GM23338 (cell line): ENCODE data around the gene COA1. TPM values are rescaled to one million over a fixed set of nuclear protein-coding genes. Genes with fewer than 3 reads are reported as not detected.

ENCODE experiments used
- ATAC-seq: fragments of 200-7000 bp; cut with Tn5 transposase; 3 replicates; pipeline ENCODE4 v1.9.1; 2020
- DNase-seq: peaks from one replicate; pipeline ENCODE4 v3.0.0-alpha.2; 2015; ENCODE audit warnings: low spot score
- H2AFZ ChIP-seq: fragments of 200-600 bp; sonication (generic); 2 replicates; pipeline ENCODE4 v1.8.0; 2016; ENCODE audit warnings: antibody characterized with exemption, mild to moderate bottlenecking, moderate library complexity
- H3F3A ChIP-seq: fragments of 200-600 bp; sonication (generic); replicated peaks from 2 replicates; pipeline ENCODE4 v1.8.0; 2017; ENCODE audit warnings: antibody characterized with exemption, mixed run types, low read depth
- H3K27ac ChIP-seq: fragments of 200-600 bp; sonication (generic); 2 replicates; pipeline ENCODE4 v1.6.1; 2016; ENCODE audit warnings: low read depth
- H3K27me3 ChIP-seq: fragments of 200-600 bp; sonication (generic); 2 replicates; pipeline ENCODE4 v1.8.0; 2016; ENCODE audit warnings: mild to moderate bottlenecking, mixed run types, moderate library complexity; ENCODE audit not compliant: insufficient read depth
- H3K36me3 ChIP-seq: fragments of 200-600 bp; sonication (generic); 2 replicates; pipeline ENCODE4 v1.8.0; 2016; ENCODE audit warnings: mild to moderate bottlenecking; ENCODE audit not compliant: insufficient read depth
- H3K4me1 ChIP-seq: fragments of 200-600 bp; sonication (generic); 2 replicates; pipeline ENCODE4 v1.8.0; 2016; ENCODE audit warnings: mild to moderate bottlenecking, moderate library complexity; ENCODE audit not compliant: insufficient read depth
- H3K4me2 ChIP-seq: fragments of 200-600 bp; sonication (generic); 2 replicates; pipeline ENCODE4 v1.7.1; 2017; ENCODE audit warnings: mixed run types
- H3K4me3 ChIP-seq: fragments of 200-600 bp; sonication (generic); 2 replicates; pipeline ENCODE4 v1.6.1; 2016; ENCODE audit warnings: mixed run types
- H3K79me2 ChIP-seq: fragments of 200-600 bp; sonication (generic); replicated peaks from 2 replicates; pipeline ENCODE4 v1.8.0; 2017; ENCODE audit warnings: mild to moderate bottlenecking; ENCODE audit not compliant: insufficient read depth
- H3K9me2 ChIP-seq: fragments of 200-600 bp; sonication (generic); 2 replicates; pipeline ENCODE4 v1.8.0; 2017; ENCODE audit not compliant: insufficient read depth
- H4K20me1 ChIP-seq: fragments of 200-600 bp; sonication (generic); replicated peaks from 2 replicates; pipeline ENCODE4 v1.8.0; 2017; ENCODE audit warnings: mild to moderate bottlenecking; ENCODE audit not compliant: insufficient read depth
- H3K27ac Mint-ChIP-seq: 2 replicates; pipeline ENCODE4 v1.8.0; 2020; ENCODE audit warnings: inconsistent platforms, mild to moderate bottlenecking, moderate library complexity, mixed read lengths
- H3K27me3 Mint-ChIP-seq: 3 replicates; pipeline ENCODE4 v1.8.0; 2022; ENCODE audit warnings: low read depth, mild to moderate bottlenecking, moderate library complexity, mixed read lengths, inconsistent platforms; ENCODE audit not compliant: insufficient read depth, poor library complexity
- H3K36me3 Mint-ChIP-seq: 3 replicates; pipeline ENCODE4 v1.8.0; 2021; ENCODE audit warnings: low read depth, mild to moderate bottlenecking, inconsistent platforms, moderate library complexity, mixed read lengths
- H3K4me1 Mint-ChIP-seq: 3 replicates; pipeline ENCODE4 v1.8.0; 2020; ENCODE audit warnings: mild to moderate bottlenecking, inconsistent platforms, mixed read lengths
- H3K4me3 Mint-ChIP-seq: 3 replicates; pipeline ENCODE4 v1.8.0; 2021; ENCODE audit warnings: moderate library complexity, mild to moderate bottlenecking, inconsistent platforms, mixed read lengths
- H3K9me3 Mint-ChIP-seq: 3 replicates; pipeline ENCODE4 v1.8.0; 2020; ENCODE audit warnings: moderate library complexity, mild to moderate bottlenecking, inconsistent platforms, mixed read lengths
- JUNB ChIP-seq: IDR thresholded peaks from one replicate; pipeline ENCODE4 v1.6.1; 2016; ENCODE audit warnings: antibody characterized with exemption; ENCODE audit not compliant: unreplicated experiment
- NANOG ChIP-seq: IDR thresholded peaks from 2 replicates; pipeline ENCODE4 v1.6.1; 2016; ENCODE audit warnings: antibody characterized with exemption, borderline replicate concordance
- POLR2AphosphoS5 ChIP-seq: IDR thresholded peaks from 2 replicates; pipeline ENCODE4 v1.6.1; 2016; ENCODE audit warnings: antibody characterized with exemption, low read depth
- REST ChIP-seq: IDR thresholded peaks from one replicate; pipeline ENCODE4 v1.6.1; 2018; ENCODE audit warnings: antibody characterized with exemption; ENCODE audit not compliant: unreplicated experiment
- STAT1 ChIP-seq: IDR thresholded peaks from one replicate; pipeline ENCODE4 v1.6.1; 2016; ENCODE audit warnings: antibody characterized with exemption; ENCODE audit not compliant: unreplicated experiment
- ZNF331 ChIP-seq: fragments of 250-450 bp; sonication (Bioruptor Pico); IDR thresholded peaks from 2 replicates; pipeline ENCODE4 v1.5.0; 2020; ENCODE audit warnings: low read depth, mild to moderate bottlenecking, moderate library complexity
- ZNF462 ChIP-seq: fragments of 250-450 bp; sonication (Bioruptor Pico); IDR thresholded peaks from 2 replicates; pipeline ENCODE4 v1.5.0; 2020; ENCODE audit warnings: mild to moderate bottlenecking, moderate library complexity
- polyA plus RNA-seq: library from polyadenylated mRNA; unstranded; fragments of >200 nt; fragmentation: Nextera tagmentation; extraction: Ambion mirVana; gene quantifications from 2 replicates; pipeline ENCODE4 v1.2.1, GENCODE V29; 2016
- total RNA-seq: library from RNA; depleted of rRNA; stranded (reverse); fragments of >200 nt; shearing (Covaris generic); gene quantifications from 2 replicates; pipeline ENCODE4 v1.2.3, GENCODE V29; 2014

The COA1 gene
- total and polyA plus RNA-seq, 2 experiments from 2014 or later, result 156 to 158 TPM

- TF ChIP-seq ZNF462 (CRISPR knock-in tag), result no peak
- no peak for TF ChIP-seq POLR2AphosphoS5
- no peak for TF ChIP-seq ZNF331
- TF ChIP-seq STAT1, result no peak
- no peak for TF ChIP-seq REST
- TF ChIP-seq NANOG, result no peak
Observed at GRCh38 chr7:43631559-43631958, 97.8 kb downstream of the COA1 start (continued).

GRCh38 chr7:43630482-43630881 is 98.8 kb downstream of the COA1 start:
- no peaks in the 10 kb centered on the region for H4K20me1 ChIP-seq
- Mint-ChIP-seq H3K4me3 (no peak overlapping the region), H3K9me3 (no peaks in the 10 kb centered on the region), H3K4me1 (peaks cover 5% of the 10 kb centered on the region; the same call in 2 of the 3 replicates), H3K27ac (no peak overlapping the region), H3K27me3 (peaks cover 5% of the 10 kb centered on the region), H3K36me3 (peaks cover 36% of the 10 kb centered on the region; the same call in 2 of the 3 replicates)
- no peaks in the 10 kb centered on the region for H3K9me2 ChIP-seq
- no peaks in the 10 kb centered on the region for H3K79me2 ChIP-seq
- no peak for DNase-seq
- H3K27me3 ChIP-seq, result no peaks in the 10 kb centered on the region
- H3K36me3 ChIP-seq, result peaks cover 13% of the 10 kb centered on the region; the same call in 1 of the 2 replicates
- ATAC-seq, result no peak
- no peak overlapping the region for H3K4me2 ChIP-seq
- no peak for TF ChIP-seq JUNB
- TF ChIP-seq REST, result no peak
- H3K27ac ChIP-seq, result no peak overlapping the region
- no peaks in the 10 kb centered on the region for H3F3A ChIP-seq
- H3K4me3 ChIP-seq, result no peak overlapping the region
- H3K4me1 ChIP-seq, result peaks cover 4% of the 10 kb centered on the region
- H2AFZ ChIP-seq, result no peak overlapping the region
